ENCODE measurements around the gene PLIN1. TPM values are rescaled to one million over a fixed set of nuclear protein-coding genes. Genes with fewer than 3 reads are reported as not detected.

PLIN1 gene
- total RNA-seq, 3 donors from 2014 or later, result 0.77 to 8.1 (median 5.2) TPM

- Histone ChIP-seq H3K4me1 (ENCODE audit: low read depth) (no peaks in the 10 kb centered on the region), H3K9me3 (no peaks in the 10 kb centered on the region), H3K36me3 (ENCODE audit: low read depth) (no peaks in the 10 kb centered on the region), H3K4me3 (no peak overlapping the region)
- TF ChIP-seq, protein P1, sequence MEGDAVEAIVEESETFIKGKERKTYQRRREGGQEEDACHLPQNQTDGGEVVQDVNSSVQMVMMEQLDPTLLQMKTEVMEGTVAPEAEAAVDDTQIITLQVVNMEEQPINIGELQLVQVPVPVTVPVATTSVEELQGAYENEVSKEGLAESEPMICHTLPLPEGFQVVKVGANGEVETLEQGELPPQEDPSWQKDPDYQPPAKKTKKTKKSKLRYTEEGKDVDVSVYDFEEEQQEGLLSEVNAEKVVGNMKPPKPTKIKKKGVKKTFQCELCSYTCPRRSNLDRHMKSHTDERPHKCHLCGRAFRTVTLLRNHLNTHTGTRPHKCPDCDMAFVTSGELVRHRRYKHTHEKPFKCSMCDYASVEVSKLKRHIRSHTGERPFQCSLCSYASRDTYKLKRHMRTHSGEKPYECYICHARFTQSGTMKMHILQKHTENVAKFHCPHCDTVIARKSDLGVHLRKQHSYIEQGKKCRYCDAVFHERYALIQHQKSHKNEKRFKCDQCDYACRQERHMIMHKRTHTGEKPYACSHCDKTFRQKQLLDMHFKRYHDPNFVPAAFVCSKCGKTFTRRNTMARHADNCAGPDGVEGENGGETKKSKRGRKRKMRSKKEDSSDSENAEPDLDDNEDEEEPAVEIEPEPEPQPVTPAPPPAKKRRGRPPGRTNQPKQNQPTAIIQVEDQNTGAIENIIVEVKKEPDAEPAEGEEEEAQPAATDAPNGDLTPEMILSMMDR (IDR thresholded peaks at IDR 0.05), result no peak
- intact Hi-C loops (cut with DNase I, micrococcal nuclease), result no loop called here
- DNase-seq (no peak), ATAC-seq (no peak)
These were observed 28.4 kb upstream of the PLIN1 start for GRCh38 chr15:89707577-89707976.

- ATAC-seq, result no peak
- Histone ChIP-seq H3K36me3 (ENCODE audit: low read depth) (no peaks in the 10 kb centered on the region), H3K9me3 (no peaks in the 10 kb centered on the region), H3K4me1 (ENCODE audit: low read depth) (no peaks in the 10 kb centered on the region), H3K4me3 (no peak overlapping the region)
- TF ChIP-seq, protein P1 (IDR thresholded peaks at IDR 0.05), result no peak
- intact Hi-C loops (cut with DNase I, micrococcal nuclease), result no loop called here
- DNase-seq, result no peak
These were observed 25.2 kb upstream of the PLIN1 start for GRCh38 chr15:89704411-89704810.

GRCh38 chr15:89695198-89695597 lies 16.0 kb upstream of the PLIN1 start:
- no peak for ATAC-seq
- intact Hi-C loops (cut with DNase I, micrococcal nuclease), result no loop called here

DNA sequence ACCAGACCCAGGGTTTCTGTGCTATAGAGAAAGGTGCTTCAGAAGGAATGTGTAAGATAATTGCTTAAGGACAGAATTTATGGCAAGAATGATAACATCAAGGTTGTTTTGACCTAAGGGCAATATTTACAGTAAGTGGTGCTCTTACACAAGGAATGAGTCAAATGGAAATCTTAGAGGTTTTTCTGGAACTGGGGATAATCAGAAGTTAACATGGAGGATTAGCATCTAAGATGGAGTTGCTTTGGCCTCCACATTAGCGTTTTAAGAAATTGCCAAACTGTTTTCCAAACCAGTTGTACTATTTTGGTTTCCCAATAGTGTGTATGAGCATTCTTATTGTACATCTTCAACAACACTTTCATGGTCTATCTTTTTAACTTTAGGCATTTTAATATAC lies 14.5 kb upstream of the PLIN1 start:
- ATAC-seq (no peak), DNase-seq (no peak)
- TF ChIP-seq, protein P1 (IDR thresholded peaks at IDR 0.05), result no peak
- intact Hi-C loops (cut with DNase I, micrococcal nuclease), result no loop called here
- Histone ChIP-seq H3K9me3 (no peaks in the 10 kb centered on the region), H3K4me1 (ENCODE audit: low read depth) (peaks cover 7% of the 10 kb centered on the region), H3K4me3 (no peak overlapping the region), H3K36me3 (ENCODE audit: low read depth) (no peaks in the 10 kb centered on the region)

More at GRCh38 chr15:89695198-89695597, 16.0 kb upstream of the PLIN1 start:
- Histone ChIP-seq H3K4me1 (ENCODE audit: low read depth) (no peaks in the 10 kb centered on the region), H3K36me3 (ENCODE audit: low read depth) (no peaks in the 10 kb centered on the region), H3K9me3 (no peaks in the 10 kb centered on the region), H3K4me3 (no peak overlapping the region)
- TF ChIP-seq, protein P1 (IDR thresholded peaks at IDR 0.05), result no peak
- DNase-seq, result no peak

- H3K36me3 ChIP-seq (ENCODE audit: low read depth), result no peaks in the 10 kb centered on the region
- TF ChIP-seq, protein P1 (IDR thresholded peaks at IDR 0.05), result no peak
- intact Hi-C loops (cut with DNase I, micrococcal nuclease), result no loop called here
- H3K4me3 ChIP-seq, result no peak overlapping the region
- DNase-seq (no peak), ATAC-seq (no peak)
- H3K4me1 ChIP-seq (ENCODE audit: low read depth), result peaks cover 13% of the 10 kb centered on the region
- H3K9me3 ChIP-seq, result no peaks in the 10 kb centered on the region
These were observed 13.9 kb upstream of the PLIN1 start for GRCh38 chr15:89693091-89693490.
